EH (cell line): ENCODE data around the gene TINAG.

Experiments
- DNase-seq: peaks from one replicate; pipeline ENCODE4 v3.0.0-alpha.2; 2015; ENCODE audit warnings: low read depth

TINAG gene, protein sequence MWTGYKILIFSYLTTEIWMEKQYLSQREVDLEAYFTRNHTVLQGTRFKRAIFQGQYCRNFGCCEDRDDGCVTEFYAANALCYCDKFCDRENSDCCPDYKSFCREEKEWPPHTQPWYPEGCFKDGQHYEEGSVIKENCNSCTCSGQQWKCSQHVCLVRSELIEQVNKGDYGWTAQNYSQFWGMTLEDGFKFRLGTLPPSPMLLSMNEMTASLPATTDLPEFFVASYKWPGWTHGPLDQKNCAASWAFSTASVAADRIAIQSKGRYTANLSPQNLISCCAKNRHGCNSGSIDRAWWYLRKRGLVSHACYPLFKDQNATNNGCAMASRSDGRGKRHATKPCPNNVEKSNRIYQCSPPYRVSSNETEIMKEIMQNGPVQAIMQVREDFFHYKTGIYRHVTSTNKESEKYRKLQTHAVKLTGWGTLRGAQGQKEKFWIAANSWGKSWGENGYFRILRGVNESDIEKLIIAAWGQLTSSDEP

DNA sequence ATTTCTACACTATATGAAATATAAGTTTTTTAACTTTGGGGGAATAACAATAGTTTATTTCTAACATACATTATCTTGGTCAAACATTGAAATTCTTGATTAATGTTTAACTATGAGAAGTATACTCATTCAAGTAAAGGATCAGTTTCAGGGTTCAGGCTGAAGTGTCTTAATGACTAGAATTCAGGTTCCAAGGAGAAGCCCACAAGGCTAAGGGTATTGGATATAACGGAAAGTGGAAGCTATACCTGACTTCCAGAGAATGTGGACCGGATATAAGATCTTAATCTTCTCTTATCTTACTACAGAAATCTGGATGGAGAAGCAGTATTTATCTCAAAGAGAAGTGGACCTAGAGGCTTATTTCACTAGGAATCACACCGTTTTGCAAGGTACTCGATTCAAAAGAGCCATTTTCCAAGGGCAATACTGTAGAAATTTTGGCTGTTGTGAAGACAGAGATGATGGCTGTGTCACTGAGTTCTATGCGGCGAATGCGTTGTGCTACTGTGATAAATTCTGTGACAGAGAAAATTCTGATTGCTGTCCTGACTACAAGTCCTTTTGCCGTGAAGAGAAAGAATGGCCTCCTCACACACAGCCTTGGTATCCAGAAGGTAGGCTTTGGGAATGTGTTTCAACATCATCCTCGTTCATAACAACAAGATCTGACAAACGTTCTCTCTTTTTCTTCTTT, at the start of gene TINAG:
TINAG (plus strand) TSS at position 153 of the 697 bp plus-strand sequence; CDS start at position 263, 110 bp downstream.
- DNase-seq, result no peak

GRCh38 chr6:54260025-54260424, 48.2 kb upstream of the TINAG start:
- DNase-seq, result no peak

GRCh38 chr6:54262499-54262898, 45.7 kb upstream of the TINAG start:
- no peak for DNase-seq

GRCh38 chr6:54262971-54263370, 45.3 kb upstream of the TINAG start:
- no peak for DNase-seq

DNA sequence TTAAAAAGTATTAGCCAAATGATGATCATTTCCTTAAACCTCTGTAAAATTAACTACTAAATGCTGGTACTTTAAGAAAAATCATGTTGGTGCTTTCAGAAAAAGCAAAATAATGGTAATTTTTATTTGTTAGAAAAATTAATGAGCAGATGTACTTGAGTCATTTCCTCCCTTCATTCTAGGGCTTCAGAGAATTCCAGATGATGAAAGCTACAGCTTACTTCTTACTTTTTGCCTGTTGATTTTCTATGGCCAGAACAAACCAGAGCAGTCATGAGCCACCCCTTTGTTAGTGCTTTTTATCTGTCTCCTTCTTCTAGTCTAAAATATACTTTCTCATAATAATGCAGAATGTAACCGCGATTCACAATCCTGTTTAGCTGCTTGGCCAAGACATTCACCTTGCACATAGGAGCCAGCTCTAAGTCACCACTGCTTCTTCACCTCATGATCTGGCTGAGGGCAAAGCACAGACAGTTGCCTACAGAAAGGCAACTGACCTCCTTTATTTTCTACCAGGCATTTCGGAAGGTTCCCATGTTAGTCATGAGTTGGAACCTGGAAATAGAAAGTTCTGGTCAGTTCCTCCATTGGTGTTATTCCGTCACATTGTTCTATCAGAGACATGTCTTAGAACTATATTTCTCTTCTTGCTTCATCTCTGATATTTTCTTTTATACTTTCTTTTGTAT, 43.5 kb upstream of the TINAG start:
- DNase-seq, result peak; percentile 21

- no peak for DNase-seq
These were observed 41.8 kb upstream of the TINAG start for GRCh38 chr6:54266400-54266923.

DNA sequence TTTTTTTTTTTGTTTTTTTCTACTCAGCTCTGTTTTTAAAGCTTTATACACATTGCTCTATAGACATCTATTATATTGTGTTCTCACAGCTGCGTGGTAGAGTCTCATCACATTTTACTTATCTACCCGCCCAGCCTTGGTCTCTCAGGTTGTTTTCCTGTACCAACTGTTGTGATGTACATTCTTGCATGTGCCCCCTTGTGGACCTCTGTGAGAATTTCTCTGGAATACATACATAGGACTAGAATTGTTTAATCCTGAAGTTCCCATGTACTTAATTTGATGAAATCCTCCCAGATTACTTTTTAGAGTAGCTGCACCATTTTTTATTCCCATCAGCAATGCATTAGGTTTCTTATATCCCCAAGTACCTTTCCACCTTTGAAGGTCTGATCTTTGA, 40.4 kb upstream of the TINAG start:
- DNase-seq, result peak; percentile 52

DNA sequence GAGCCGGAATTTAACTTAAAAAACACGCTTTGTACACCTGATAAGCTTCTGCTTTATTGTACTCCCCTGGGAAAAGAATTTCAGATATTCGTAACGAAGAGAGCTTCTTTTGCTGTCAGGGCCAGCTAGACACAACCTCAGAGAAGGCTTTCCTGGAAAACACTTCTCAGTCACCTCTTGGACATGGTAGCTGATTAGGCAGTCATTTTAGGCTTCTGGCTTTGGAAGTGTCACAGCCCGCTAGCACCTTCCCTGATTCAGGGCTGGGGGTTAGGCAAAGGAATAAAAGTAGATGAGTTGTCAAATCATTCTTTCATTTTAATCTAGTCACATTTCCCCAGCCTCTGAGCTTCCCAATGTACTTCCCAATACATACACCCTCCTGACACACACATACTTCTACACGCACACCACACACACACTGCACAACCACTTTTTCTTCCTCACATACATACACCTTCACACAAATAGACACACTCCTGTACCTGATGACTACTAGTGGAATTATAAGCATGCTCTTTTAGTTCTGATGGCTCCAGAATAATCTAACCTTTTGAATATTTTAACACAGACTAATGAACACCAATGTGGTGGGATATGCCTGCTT, 34.9 kb upstream of the TINAG start:
- DNase-seq, result no peak

DNA sequence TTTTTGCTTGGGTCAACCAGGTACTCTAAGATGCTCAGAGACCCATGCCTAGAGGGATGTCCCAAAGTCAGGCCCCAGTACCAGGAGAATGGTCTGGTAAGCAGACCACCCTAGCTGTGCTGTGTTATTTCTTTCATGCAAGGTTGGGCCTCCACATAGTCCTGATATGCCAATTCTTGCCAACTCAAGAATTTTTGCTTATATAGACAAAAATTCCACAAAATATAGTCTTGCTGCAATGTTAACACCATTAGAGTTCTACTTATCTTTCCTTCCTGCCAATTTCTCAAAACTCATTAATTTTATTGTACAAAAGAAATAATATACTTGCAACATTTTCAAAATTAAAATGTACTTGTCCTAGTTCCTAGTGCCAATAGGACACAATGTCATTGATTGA, 33.9 kb upstream of the TINAG start:
- DNase-seq, result no peak

- peak; percentile 94 for DNase-seq
These were observed 26.1 kb upstream of the TINAG start for GRCh38 chr6:54282186-54282585.

DNA sequence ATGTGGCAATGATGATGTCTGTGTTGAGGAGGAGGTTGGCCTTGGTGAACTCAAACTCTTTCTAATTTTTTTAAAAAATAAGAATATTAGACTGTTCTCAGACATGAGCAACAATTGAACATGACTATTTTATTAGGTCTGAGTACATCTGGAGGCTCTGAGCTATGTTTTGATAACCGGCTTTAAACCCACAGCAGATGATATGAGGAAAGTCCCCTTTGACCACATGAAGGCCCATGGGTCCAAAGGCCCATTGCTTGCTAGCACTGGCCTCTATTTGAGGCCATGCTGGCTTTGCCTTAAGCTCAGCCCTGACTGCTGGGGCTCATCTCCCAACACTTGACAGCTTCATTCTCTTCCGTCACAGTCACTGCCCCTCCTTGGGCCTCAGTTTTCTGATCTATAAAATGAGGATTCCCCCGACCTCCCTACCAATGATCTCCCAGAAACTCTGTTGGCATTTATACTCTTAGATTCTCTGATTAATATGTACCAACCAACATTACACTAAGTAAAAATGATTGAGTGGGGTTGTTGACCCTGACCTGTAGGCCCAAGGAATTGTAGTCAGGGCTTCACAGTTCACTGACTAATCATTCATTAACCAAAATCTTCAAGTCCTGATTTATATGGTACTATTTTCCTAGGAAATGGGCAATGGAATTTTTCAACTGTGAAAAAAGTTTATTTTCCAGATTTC, 23.9 kb upstream of the TINAG start:
- peak; percentile 79 for DNase-seq

GRCh38 chr6:54285595-54285994, 22.6 kb upstream of the TINAG start:
- peak; percentile 75 for DNase-seq

GRCh38 chr6:54286141-54286540, 22.1 kb upstream of the TINAG start:
- DNase-seq, result peak; percentile 75

DNA sequence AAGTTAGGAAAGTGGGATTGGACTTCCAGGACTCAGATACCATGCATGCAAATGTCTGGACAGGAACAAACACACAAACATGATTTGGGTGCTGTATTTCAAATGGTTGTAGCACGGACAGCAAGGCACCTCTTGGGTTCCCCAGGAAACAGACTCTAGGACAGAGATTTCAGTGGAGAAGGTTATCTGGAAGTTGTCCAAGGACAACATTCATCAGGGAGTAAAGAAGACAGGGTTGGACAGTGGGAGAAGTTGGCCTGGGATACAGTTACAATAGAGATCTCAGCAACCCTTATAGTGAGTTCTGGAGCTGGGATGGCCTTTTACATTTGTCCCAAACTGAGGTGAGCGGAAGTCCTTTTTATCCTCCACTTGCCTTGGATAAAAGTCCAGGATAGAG, 19.8 kb upstream of the TINAG start:
- peak; percentile 56 for DNase-seq

GRCh38 chr6:54289426-54289825, 18.8 kb upstream of the TINAG start:
- DNase-seq, result no peak

GRCh38 chr6:54291146-54291545, 17.1 kb upstream of the TINAG start:
- DNase-seq, result peak; percentile 77

DNA sequence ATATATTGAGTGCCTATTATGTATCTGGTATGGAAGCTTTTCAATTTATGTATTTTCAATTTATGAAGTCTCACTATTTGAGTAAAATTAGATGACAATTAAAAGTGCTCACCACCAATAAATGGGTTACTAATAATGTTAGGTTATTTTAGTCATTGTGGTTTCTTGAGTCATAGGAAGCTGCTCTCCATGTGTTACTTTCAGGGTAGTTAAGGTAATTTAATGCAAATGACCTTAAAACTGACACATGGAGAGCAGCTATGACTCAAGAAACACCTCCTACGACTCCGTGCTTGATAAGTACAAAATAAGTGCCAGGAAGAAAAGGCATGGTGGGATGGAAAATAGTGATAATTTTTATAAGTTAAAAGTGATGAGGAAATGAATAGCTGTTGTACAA, 16.5 kb upstream of the TINAG start:
- DNase-seq, result peak; percentile 73

DNA sequence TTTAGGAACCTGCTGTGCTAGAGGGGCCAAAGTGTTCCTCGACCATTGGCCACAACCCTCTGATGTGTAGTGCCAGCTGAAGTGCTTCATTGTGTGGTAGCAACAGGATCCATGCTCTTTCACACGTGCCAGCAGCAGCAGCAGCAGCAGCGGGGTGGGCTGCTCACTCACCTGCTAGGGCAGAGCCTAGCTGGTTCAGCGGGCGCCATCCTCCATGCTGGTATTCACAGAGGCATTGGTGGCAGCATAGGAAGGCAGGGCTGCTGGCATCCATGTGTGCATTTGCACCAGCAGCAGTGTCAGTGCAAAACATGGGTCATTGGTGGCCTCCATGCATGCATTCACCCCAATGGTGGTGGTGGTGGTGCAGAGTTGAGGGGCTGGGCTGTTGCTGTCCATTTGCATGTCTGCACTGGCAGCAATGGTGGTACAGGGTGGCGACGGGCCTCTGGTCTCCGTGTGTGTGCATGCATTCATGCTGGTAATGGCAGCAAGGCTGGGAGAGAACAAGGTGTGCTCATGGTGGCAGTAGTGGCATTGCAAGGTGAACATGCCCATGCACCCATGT, 13.2 kb upstream of the TINAG start:
- no peak for DNase-seq

- peak; percentile 82 for DNase-seq
These were observed 8.5 kb upstream of the TINAG start for GRCh38 chr6:54299542-54300269.

DNA sequence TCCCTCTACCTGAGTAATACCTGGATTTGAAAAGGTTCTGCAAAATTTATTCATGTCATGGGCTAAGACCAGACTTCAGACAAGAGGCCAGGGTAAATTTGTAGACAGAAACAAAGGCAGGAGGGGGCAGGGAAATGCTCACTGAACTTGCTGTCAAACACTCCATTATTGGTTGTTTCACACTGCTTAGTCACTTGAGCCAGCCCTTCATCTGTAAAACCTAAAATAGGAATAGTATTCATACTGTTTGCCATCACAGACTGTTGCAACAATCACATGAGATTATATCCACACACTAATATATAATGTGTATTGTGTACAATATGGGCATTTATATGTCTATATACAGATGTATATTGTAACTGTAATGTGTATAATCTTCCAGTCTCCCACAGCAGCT, 6.5 kb upstream of the TINAG start:
- no peak for DNase-seq
